NCI-H774 (cell line): Measurements from ENCODE around the gene TEX44.
"Not testable (repeated sequence)": the region's sequence is repeated elsewhere in the genome, so short reads cannot be mapped to it uniquely, and the experiment has no call there.

Source experiments
- DNase-seq: peaks from one replicate; lab custom pipeline; 2025; lab: John Stamatoyannopoulos, UW

The TEX44 gene

DNA sequence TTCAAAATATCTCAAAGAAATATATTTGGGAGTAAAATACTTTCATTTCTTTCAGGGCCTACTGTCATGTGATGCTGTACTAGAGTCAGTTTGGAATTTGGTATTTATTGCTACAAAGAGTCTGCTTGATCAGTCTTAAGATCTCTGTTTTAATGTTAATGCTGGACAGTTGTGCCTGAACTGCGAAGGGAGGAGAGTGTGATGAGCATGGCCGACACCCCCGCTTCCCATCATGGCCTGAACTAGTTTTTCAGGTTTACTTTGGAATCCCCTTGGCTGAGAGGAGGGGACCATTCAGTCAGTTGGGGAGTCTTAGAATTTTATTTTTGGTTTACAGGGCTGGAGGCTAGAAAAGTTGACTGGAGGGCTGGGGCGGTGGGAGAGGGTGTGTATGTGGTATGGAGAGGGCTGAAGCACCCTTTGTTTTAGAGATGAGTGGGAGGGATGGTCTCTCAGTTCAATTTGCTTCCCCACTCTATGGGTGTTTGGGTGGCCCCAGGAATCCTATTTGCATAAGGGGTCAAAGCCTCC is 20.9 kb upstream of the TEX44 start:
- DNase-seq: no peak

GRCh38 chr2:231573096-231573495 is 19.6 kb upstream of the TEX44 start:
- no peak for DNase-seq

DNA sequence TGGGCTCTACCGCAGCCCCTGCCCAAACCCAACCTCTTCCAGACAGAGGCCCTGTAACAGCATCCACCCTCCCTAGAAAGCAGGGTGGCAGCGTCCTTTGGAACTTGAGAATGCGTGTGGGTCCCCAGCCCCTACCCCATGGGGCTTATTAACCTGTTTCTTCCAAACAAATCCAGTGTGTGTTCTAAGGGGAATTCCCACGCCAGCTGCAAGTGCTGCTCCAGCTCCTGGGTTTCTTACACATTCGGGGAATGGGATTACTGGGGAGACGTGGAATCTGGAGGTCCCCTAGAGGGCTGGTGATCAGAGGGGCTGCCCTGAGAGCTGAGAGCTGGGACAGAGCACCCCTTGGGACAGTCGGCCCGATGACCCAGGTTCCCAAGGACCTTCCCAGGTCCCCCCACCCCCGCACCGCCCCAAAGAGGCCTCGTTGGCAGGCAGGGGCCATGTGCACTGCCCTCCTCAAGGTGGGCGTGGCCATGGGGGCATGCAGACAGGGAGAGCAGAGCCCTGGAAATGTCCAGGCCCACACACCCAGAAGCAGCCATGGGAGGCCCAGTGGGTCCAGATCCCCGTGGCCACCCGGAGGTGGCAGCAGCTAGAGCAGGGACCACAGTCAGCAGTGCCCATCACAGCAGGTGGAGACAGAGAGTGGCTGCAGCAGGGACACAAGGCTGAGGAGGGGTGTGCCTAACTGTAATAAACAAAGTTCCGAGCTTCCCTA is 18.8 kb upstream of the TEX44 start:
- no peak for DNase-seq

- no peak for DNase-seq
These were observed 16.9 kb upstream of the TEX44 start for GRCh38 chr2:231575612-231576256.

- DNase-seq: no peak
These were observed 16.2 kb upstream of the TEX44 start for GRCh38 chr2:231576465-231576864.

GRCh38 chr2:231578655-231579054 is 14.0 kb upstream of the TEX44 start:
- DNase-seq: not testable (repeated sequence)

DNA sequence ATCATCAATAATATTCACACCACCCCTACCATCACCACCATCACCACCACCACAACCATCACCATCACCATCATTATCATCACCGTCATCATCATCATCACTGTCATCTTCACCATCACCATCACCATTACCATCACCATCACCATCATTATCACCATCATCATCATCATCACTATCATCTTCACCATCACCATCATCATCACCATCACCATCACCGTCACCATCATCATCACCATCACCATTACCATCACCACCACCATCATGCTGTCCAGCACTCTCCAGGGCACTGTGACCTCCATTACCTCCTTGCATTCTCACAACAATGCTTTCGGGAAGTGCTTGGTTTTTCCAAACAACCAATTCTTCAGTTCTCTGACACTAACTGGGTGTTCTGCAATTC is 13.1 kb upstream of the TEX44 start:
- DNase-seq: no peak

DNA sequence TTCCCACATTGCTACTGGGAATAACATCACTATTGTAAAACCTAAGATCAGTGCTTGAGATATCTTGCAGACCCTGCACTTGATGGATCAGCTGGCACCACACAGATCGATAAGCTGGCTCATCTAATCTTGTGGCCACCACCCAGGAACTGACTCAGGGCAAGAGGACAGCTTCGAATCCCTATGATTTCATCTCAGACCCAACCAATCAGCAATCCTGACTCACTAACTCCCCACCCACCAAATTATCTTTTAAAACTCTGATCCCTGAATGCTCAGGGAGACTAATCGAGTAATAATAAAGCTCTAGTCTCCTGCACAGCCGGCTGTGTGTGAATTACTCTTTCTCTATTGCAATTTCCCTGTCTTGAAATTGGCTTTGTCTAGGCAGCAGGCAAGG is 11.3 kb upstream of the TEX44 start:
- DNase-seq: no peak

- DNase-seq: no peak
These were observed 8.7 kb upstream of the TEX44 start for GRCh38 chr2:231583982-231584381.

- DNase-seq: not testable (repeated sequence)
These were observed 4.9 kb upstream of the TEX44 start for GRCh38 chr2:231587744-231588143.

GRCh38 chr2:231589656-231590055 is 3.0 kb upstream of the TEX44 start:
- no peak for DNase-seq

- no peak for DNase-seq
These were observed 2.0 kb upstream of the TEX44 start for GRCh38 chr2:231590614-231591013.

- no peak for DNase-seq
These were observed 1.0 kb downstream of the TEX44 start for GRCh38 chr2:231593666-231594065.

- DNase-seq: no peak
These were observed 4.4 kb downstream of the TEX44 start for GRCh38 chr2:231597014-231597611.

GRCh38 chr2:231597627-231598026 is 5.0 kb downstream of the TEX44 start:
- DNase-seq: peak; percentile 68

DNA sequence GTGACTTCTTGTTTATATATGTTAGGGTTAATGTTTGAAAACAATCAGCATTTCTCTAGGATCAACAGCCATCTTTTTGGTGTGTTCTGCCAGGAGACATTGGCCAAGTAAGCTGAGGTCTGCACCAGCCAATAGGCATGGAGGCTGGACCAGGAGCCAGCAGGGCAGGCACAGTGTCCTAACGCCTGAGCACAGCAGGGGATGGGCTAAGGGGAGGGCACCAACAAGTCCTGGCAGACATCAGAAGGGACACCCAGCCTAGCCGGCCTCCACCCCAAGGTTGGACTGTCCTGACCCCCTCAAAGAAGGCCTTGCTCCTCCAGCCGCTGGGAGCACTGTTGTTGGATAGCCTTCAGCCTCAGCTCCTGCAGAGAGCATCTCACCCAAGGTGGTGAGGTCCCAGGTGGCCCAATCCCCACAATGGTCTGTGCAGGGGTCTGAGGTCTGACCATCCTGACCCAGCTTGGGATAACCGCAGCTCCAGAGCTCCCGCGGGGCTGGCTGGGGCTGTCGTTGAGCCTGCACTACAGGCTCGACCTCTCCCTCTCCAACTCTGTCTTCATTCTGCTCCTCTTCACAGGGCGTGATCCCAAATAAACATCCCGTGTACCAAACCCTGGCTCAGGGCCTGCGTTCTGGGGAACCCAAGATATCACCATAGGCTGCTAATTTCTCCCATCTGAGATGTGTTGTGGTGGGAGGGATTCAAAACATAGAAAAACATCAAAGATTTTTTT is 8.1 kb downstream of the TEX44 start:
- no peak for DNase-seq

- DNase-seq: peak; percentile 52
These were observed 8.9 kb downstream of the TEX44 start for GRCh38 chr2:231601356-231602229.

DNA sequence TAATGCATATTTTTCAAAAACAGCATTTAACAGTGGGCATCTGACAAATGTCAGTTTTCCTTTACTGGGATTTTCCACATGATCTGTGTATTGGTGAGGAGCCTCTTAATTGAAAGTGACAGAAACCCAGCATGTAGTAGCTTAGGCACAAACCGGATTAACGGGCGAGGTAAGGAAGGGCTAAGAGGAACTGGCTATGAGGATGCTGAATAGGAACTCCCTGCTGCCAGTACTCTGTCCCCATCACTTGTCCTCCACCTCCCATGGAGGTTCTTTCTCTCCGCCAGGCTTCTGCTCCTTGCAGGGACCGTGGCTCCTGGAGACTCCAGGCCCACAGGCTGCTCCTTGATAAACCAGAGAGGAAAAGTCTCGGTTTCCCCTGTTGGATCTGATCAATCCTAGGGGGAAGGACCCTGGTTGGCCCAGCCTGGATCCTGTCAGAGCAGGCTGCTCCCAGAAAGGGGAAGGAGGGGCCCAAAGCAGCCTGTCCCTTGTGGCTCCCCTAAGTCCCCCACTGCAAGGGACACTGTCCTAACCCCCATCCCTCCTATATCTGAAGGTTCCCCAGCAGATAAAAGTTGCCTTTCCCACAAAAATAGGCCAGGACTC is 10.3 kb downstream of the TEX44 start:
- DNase-seq: no peak

DNA sequence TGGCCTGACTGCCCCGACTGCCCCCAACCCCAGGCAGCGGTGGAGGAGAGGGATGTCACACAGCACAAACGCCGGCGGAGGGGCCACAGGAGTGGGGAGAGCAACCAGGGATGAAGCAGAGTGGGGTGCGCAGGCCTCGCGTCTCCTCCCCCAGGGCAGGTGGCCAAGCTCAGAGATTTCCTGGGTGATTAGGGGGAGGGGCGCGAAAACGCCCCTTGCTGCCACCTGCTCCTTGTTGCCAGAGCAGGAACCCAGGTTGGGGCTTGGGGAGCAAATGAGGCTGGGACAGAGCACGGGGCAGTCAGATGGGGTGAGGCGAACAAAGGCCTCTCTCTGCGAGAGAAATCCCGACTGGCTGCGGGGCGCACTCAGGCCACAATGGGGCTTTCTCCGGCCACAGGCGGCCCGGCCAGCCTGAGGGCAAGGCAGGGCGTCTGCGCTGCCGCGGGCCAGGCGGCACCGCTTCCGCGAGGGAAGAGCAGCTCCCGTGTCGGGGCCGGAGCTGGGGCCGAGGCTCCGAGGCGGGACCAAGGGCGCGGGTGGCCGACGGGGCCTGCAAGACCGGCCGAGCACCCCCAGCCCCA is 11.5 kb downstream of the TEX44 start:
- peak; percentile 52 for DNase-seq
